Endothelial cell of coronary artery (primary cell): ENCODE results near the gene C1QTNF8. TPM values are rescaled to one million over a fixed set of nuclear protein-coding genes. Genes with fewer than 3 reads are reported as not detected.

ENCODE experiments used
- total RNA-seq: library from RNA; depleted of rRNA; stranded (reverse); fragments of >200 nt; gene quantifications from 2 replicates; pipeline ENCODE4 v1.2.3, GENCODE V29; 2014

C1QTNF8 gene, protein sequence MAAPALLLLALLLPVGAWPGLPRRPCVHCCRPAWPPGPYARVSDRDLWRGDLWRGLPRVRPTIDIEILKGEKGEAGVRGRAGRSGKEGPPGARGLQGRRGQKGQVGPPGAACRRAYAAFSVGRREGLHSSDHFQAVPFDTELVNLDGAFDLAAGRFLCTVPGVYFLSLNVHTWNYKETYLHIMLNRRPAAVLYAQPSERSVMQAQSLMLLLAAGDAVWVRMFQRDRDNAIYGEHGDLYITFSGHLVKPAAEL
- not detected in 2 replicates for total RNA-seq

DNA sequence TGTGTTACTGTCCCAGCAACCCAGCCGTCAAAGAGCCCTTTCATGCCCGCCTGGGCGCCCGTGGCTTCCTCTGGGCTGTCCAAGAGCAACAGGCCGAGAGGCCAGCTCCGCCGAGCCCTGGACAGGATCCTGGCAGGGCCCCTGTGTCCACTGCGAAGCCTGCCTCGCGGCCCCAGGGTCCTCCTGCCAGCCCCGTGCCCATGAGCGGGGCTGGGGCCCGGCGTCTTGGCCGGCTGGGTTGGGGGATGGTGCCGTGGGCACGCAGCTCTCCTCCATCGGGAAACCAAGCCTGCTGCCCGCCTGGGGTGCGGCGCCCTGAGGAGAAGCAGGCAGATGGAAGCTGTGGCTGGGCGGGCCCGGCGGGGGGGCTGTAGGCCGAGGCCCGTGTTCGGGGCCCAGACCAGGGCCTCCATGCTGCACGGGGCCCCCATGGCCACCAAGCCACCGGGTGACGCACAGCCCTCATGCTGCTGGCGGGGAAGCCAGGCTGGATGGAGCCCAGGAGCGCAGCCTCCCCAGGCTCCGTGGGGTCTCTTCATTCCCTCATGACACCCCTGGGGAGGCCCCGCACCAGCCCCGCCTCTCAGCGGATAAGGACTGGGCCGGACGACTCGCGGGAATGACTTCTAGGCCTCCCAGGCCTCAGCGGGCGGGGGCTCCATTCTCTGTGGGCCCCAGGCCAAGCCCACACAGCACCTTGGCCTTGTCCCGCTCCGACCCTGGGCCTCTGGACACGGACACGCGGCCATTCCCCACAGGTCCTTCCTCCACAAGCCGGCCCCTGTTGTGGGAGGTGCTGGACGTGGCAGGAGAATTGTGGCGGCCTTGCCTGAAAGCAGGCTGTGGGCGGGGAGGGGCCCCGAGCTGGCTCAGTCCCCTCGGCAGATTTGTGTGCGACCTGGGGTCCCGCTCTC, at the start of gene C1QTNF8:
TSS of gene C1QTNF8 (minus strand) at position 76 of the 914 bp plus-strand sequence. CDS start 1,322 bp downstream, outside the sequence.

GRCh38 chr16:1072526-1073261, 23.4 kb downstream of the C1QTNF8 start, which contains the start of gene SSTR5:
SSTR5 (plus strand) TSS chr16:1072747; CDS start chr16:1078869, 6,122 bp downstream.

Other genes with a start within 250 kb of the C1QTNF8 start
- gene LMF1, start 125.3 kb downstream of the C1QTNF8 start, total RNA-seq: 7.8 and 9.1 TPM in 2 replicates
- gene SOX8, start 114.5 kb downstream of the C1QTNF8 start, total RNA-seq: 0.28 and 0.45 TPM in 2 replicates
- gene SSTR5, start 23.5 kb downstream of the C1QTNF8 start, total RNA-seq: under 0.01 TPM in 1 of 2 replicates, not detected in the other
- 1.8 TPM in 1 of 2 replicates, not detected in the other for gene CACNA1H, start 56.9 kb upstream of the C1QTNF8 start, total RNA-seq
- gene TPSG1, start 129.0 kb upstream of the C1QTNF8 start, total RNA-seq: not detected in 2 replicates
- not detected in 2 replicates for gene TPSB2, start 133.9 kb upstream of the C1QTNF8 start, total RNA-seq
- not detected in 2 replicates for gene TPSAB1, start 144.5 kb upstream of the C1QTNF8 start, total RNA-seq
- gene TPSD1, start 159.8 kb upstream of the C1QTNF8 start, total RNA-seq: not detected in 2 replicates
- 44.3 and 50.8 TPM in 2 replicates for gene UBE2I, start 213.4 kb upstream of the C1QTNF8 start, total RNA-seq
- gene BAIAP3, start 237.4 kb upstream of the C1QTNF8 start, total RNA-seq: 0.18 and 1.4 TPM in 2 replicates